GM12878 (cell line): ENCODE measurements around the gene MBOAT1.
"Not testable (repeated sequence)": the region's sequence is repeated elsewhere in the genome, so short reads cannot be mapped to it uniquely, and the experiment has no call there.

Experiments
- EP300 ChIP-seq, 2 experiments: fragments of 150-350 bp in 1 of 2; IDR thresholded peaks; 2 replicates each; pipeline ENCODE4 v1.6.1; 2011 to 2012; ENCODE audit warnings: low read depth in 2 of 2, low read length in 2 of 2, borderline replicate concordance in 1 of 2, improper control_type of control experiment in 1 of 2, inconsistent platforms in 1 of 2; ENCODE audit not compliant: control insufficient read depth in 1 of 2
- FOXK2 ChIP-seq: fragments of 450-650 bp; IDR thresholded peaks from 2 replicates; pipeline ENCODE4 v1.6.1; 2017; ENCODE audit warnings: mild to moderate bottlenecking, moderate library complexity
- HDAC6 ChIP-seq: fragments of 200-600 bp; sonication (generic); IDR thresholded peaks from one replicate; pipeline ENCODE4 v1.8.0; 2017; ENCODE audit warnings: antibody characterized with exemption; ENCODE audit not compliant: unreplicated experiment
- RAD51 ChIP-seq: fragments of 450-650 bp; IDR thresholded peaks from 2 replicates; pipeline ENCODE4 v1.6.1; 2016; ENCODE audit warnings: moderate library complexity, mild to moderate bottlenecking, inconsistent platforms
- RCOR1 ChIP-seq: conservative IDR thresholded peaks from 2 replicates; pipeline ENCODE4 v1.6.1; 2012; ENCODE audit warnings: low read depth, low read length, improper control_type of control experiment
- SMC3 ChIP-seq: IDR thresholded peaks from 2 replicates; pipeline ENCODE4 v1.6.1; 2011; ENCODE audit warnings: low read length, improper control_type of control experiment, borderline replicate concordance
- TCF7 ChIP-seq: IDR thresholded peaks from 2 replicates; pipeline ENCODE4 v1.6.1; 2014; ENCODE audit warnings: antibody characterized with exemption, borderline replicate concordance
- ZSCAN29 ChIP-seq: fragments of 450-650 bp; IDR thresholded peaks from 2 replicates; pipeline ENCODE4 v1.6.1; 2017; ENCODE audit warnings: mild to moderate bottlenecking, moderate library complexity

- not testable (repeated sequence) for TF ChIP-seq EP300 (IDR thresholded peaks at IDR 0.05; ENCODE audit: borderline replicate concordance in 1 of 2, control insufficient read depth in 1 of 2, low read depth in 2 of 2, low read length in 2 of 2); RCOR1; TCF7; ZSCAN29; SMC3; RAD51; FOXK2; HDAC6
Measured at GRCh38 chr6:20179287-20180045, 32.8 kb downstream of the MBOAT1 start.
